Effector memory CD4-positive, alpha-beta T cell (primary cell): Measurements from ENCODE around the gene BMPER.

Experiments
- DNase-seq, 3 donors: peaks; one replicate each; pipeline ENCODE4 v3.0.0-alpha.2; 2020
- H3K27ac ChIP-seq: 2 replicates; pipeline ENCODE4 v1.7.0; 2013; ENCODE audit warnings: mild to moderate bottlenecking, low read length, moderate library complexity; ENCODE audit not compliant: insufficient read depth, poor library complexity, severe bottlenecking
- H3K27me3 ChIP-seq: replicated peaks from 2 replicates; pipeline ENCODE4 v1.7.0; 2013; ENCODE audit warnings: mild to moderate bottlenecking, low read length; ENCODE audit not compliant: insufficient read depth, control insufficient read depth, poor library complexity, severe bottlenecking
- H3K36me3 ChIP-seq: 2 replicates; pipeline ENCODE4 v1.7.0; 2013; ENCODE audit warnings: mild to moderate bottlenecking, low read length, moderate library complexity; ENCODE audit not compliant: control insufficient read depth, insufficient read depth
- H3K4me1 ChIP-seq: 2 replicates; pipeline ENCODE4 v1.7.0; 2013; ENCODE audit warnings: low read length, mild to moderate bottlenecking; ENCODE audit not compliant: control insufficient read depth, insufficient read depth, poor library complexity, severe bottlenecking
- H3K4me3 ChIP-seq: 2 replicates; pipeline ENCODE4 v1.7.0; 2013; ENCODE audit warnings: low read length, low read depth, mild to moderate bottlenecking; ENCODE audit not compliant: insufficient read depth, poor library complexity, severe bottlenecking
- H3K9me3 ChIP-seq: 2 replicates; pipeline ENCODE4 v1.7.0; 2013; ENCODE audit warnings: mild to moderate bottlenecking, low read length, moderate library complexity; ENCODE audit not compliant: control insufficient read depth

The BMPER gene

GRCh38 chr7:34066411-34066810 is 161.1 kb downstream of the BMPER start:
- DNase-seq, result no peak

DNA sequence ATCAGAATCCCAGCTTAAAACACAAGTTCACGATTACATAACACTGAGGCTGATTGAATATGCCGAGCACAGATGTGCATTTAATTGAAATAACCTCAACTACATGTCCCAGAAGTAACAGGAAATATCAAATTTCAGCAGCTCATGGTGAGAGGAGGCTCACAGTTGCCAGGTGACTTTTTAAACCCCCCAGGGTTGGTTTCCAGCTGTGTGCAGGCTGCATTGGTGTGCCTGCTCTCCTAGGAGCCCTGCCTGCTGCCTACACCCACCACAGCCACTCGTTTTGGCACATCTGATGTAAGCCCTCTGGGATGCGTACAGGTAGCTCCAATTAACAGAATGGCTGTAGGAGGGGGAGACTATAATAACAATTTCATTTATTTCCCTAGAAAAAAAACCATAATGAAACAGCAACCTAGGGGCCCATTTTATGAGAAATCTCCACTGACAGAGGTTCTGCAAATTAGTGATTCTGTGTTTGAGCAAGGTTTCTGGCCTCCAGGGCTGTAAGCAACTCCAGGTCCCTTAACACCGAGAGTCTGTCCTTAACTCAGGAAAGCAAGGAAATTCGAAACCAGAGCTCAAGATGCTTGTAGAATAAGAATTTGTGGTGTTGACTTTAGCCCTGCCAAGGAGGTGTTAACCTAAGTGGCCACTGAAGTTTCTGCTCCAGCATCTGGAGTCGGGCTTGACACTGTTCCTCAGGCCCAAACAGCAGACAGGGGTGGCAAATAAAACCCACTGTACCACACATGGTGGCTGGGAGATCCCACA is 161.9 kb downstream of the BMPER start:
- no peaks in the 10 kb centered on the region for H3K36me3 ChIP-seq
- H3K4me1 ChIP-seq, result no peaks in the 10 kb centered on the region
- H3K9me3 ChIP-seq, result no peaks in the 10 kb centered on the region
- H3K4me3 ChIP-seq, result no peak overlapping the region
- H3K27ac ChIP-seq, result no peak overlapping the region
- H3K27me3 ChIP-seq, result no peaks in the 10 kb centered on the region
- no peak for DNase-seq

More at GRCh38 chr7:34066411-34066810, 161.1 kb downstream of the BMPER start:
- Histone ChIP-seq H3K36me3 (no peaks in the 10 kb centered on the region), H3K27me3 (no peaks in the 10 kb centered on the region), H3K4me3 (no peak overlapping the region), H3K4me1 (no peaks in the 10 kb centered on the region), H3K9me3 (no peaks in the 10 kb centered on the region), H3K27ac (no peak overlapping the region)

DNA sequence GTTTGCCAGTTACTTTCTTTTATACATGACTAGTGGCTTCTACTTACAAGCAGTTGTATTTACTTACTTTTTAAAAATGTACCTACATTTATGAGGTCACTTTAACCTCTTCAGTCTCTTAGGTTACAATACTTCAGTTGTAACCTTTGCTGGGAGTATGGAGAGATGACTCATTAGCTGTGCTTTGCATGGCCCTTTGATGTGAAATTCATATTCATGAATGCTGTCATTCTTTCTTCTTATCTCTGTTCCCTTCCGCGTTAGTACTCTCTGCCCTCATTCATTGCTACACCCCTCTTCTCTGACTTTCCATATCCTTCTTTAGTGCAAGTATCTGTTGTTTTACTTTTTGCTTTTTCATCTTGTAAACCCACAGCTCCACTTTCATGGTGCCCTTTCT is 164.3 kb downstream of the BMPER start:
- Histone ChIP-seq H3K27me3 (no peaks in the 10 kb centered on the region), H3K9me3 (no peaks in the 10 kb centered on the region), H3K36me3 (no peaks in the 10 kb centered on the region), H3K27ac (no peak overlapping the region), H3K4me3 (no peak overlapping the region), H3K4me1 (no peaks in the 10 kb centered on the region)
- no peak for DNase-seq

GRCh38 chr7:34070511-34071323 is 165.4 kb downstream of the BMPER start:
- DNase-seq, result no peak
- Histone ChIP-seq H3K4me1 (no peaks in the 10 kb centered on the region), H3K36me3 (no peaks in the 10 kb centered on the region), H3K27me3 (no peaks in the 10 kb centered on the region), H3K4me3 (no peak overlapping the region), H3K9me3 (no peaks in the 10 kb centered on the region), H3K27ac (no peak overlapping the region)

DNA sequence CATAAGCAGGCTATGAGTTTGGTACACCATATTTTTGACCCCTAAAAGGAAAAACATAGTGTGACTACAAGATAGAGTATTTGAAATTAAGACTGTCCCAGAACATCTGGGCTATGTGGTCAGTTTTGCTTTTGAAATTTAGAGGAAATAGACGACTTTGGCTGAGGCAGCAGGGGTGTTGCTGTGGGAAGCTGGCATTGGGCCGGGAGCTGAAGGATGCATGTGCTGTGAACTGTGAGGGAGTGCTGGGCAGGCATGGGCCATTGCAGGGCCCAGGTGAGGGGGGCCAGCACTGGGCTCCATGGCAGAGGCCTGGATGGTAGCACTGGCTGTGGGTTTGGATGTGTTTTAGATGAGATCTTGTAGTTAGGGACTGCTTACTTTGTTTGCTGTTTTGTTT is 168.3 kb downstream of the BMPER start:
- DNase-seq, result no peak

DNA sequence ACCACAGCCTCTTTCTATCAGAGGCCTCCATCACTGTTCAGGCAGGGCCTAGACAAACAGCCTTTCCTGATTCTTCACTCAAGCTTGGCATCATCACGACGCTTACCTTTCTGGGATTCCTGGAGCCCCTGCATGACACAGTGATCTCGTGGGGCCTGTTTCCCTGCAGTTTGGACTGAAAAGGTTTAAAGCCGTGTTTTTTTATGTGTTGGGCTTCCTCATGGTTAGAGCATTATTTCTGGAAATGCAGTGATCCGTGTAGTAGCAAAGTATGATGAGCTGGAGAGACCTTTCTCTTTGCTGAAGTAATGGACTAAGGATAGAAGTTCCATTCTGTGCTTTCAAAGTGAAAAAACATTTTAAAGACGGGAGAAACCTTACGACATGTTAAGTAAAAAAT is 169.1 kb downstream of the BMPER start:
- H3K9me3 ChIP-seq, result no peaks in the 10 kb centered on the region
- H3K27me3 ChIP-seq, result no peaks in the 10 kb centered on the region
- H3K27ac ChIP-seq, result no peak overlapping the region
- no peak overlapping the region for H3K4me3 ChIP-seq
- no peaks in the 10 kb centered on the region for H3K4me1 ChIP-seq
- DNase-seq, result no peak
- no peaks in the 10 kb centered on the region for H3K36me3 ChIP-seq

More for the DNA sequence above, 168.3 kb downstream of the BMPER start:
- no peak overlapping the region for H3K27ac ChIP-seq
- no peaks in the 10 kb centered on the region for H3K9me3 ChIP-seq
- H3K4me3 ChIP-seq, result no peak overlapping the region
- no peaks in the 10 kb centered on the region for H3K4me1 ChIP-seq
- H3K27me3 ChIP-seq, result no peaks in the 10 kb centered on the region
- no peaks in the 10 kb centered on the region for H3K36me3 ChIP-seq

DNA sequence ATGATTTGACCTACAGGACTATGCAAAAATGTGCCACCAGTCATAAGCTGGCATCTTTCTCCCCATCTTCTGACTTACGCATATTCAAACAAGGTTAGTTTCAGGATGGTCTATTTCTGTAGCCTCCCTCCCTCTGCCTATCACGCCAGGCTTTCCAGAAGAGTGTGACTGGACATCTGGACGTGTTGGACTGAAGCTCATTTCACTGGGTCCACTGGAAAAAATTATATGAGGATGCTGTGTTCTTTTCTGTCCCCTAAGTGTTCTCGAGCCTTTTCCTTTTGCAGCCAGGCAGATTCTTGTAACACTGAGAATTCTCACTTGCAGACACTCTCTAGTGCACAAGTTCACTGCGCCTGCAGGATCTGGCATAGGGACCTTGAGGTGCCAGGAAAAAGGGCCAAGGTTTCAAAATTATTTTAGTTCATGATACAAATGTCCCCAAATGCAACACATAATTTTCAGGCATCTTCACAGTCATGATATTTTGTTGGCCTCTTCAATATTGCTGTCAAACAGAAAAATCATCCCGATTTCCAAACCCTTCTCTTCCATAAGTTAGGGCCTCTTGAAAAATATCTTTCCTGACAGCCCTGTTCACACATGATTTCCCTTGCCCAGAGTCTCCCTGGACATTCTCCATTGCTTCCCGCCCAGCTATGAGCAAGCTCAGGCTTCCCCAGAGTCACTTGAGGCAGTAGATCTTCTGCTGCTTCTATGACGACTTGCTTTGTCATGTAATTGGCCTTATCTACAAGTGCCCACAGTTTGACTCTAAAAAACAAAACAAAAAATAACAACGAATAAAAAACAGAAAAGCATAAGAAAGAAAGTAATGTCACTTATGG is 170.4 kb downstream of the BMPER start:
- no peak overlapping the region for H3K27ac ChIP-seq
- no peak overlapping the region for H3K4me3 ChIP-seq
- H3K36me3 ChIP-seq, result no peaks in the 10 kb centered on the region
- no peaks in the 10 kb centered on the region for H3K4me1 ChIP-seq
- H3K9me3 ChIP-seq, result no peaks in the 10 kb centered on the region
- H3K27me3 ChIP-seq, result no peaks in the 10 kb centered on the region
- DNase-seq, result no peak

GRCh38 chr7:34077168-34077567 is 171.8 kb downstream of the BMPER start:
- Histone ChIP-seq H3K4me3 (no peak overlapping the region), H3K27ac (no peak overlapping the region), H3K27me3 (no peaks in the 10 kb centered on the region), H3K9me3 (no peaks in the 10 kb centered on the region), H3K36me3 (no peaks in the 10 kb centered on the region), H3K4me1 (no peaks in the 10 kb centered on the region)
- DNase-seq, result no peak

- no peak for DNase-seq
- H3K36me3 ChIP-seq, result no peaks in the 10 kb centered on the region
- H3K4me3 ChIP-seq, result no peak overlapping the region
- no peak overlapping the region for H3K27ac ChIP-seq
- H3K4me1 ChIP-seq, result no peaks in the 10 kb centered on the region
- no peaks in the 10 kb centered on the region for H3K9me3 ChIP-seq
- H3K27me3 ChIP-seq, result no peaks in the 10 kb centered on the region
Measured at GRCh38 chr7:34078864-34079263, 173.5 kb downstream of the BMPER start.
